Chondrocyte (in vitro differentiated cells): ENCODE measurements around the gene COPE. TPM values are rescaled to one million over a fixed set of nuclear protein-coding genes. Genes with fewer than 3 reads are reported as not detected.
"Not testable (repeated sequence)": the region's sequence is repeated elsewhere in the genome, so short reads cannot be mapped to it uniquely, and the experiment has no call there.

Source experiments
- DNase-seq: peaks from one replicate; pipeline ENCODE4 v3.0.0; 2021; ENCODE audit warnings: mixed read lengths, low spot score
- H3K27ac Mint-ChIP-seq: one replicate; pipeline ENCODE4 v1.8.0; 2021; ENCODE audit warnings: mild to moderate bottlenecking, moderate library complexity, mixed read lengths; ENCODE audit not compliant: unreplicated experiment
- H3K27me3 Mint-ChIP-seq: 2 replicates; pipeline ENCODE4 v1.8.0; 2021; ENCODE audit warnings: low read depth, mixed read lengths
- H3K36me3 Mint-ChIP-seq: 2 replicates; pipeline ENCODE4 v1.8.0; 2021; ENCODE audit warnings: low read depth, mixed read lengths
- H3K4me1 Mint-ChIP-seq: 2 replicates; pipeline ENCODE4 v1.8.0; 2021; ENCODE audit warnings: low read depth, mild to moderate bottlenecking, mixed read lengths
- H3K4me3 Mint-ChIP-seq: one replicate; pipeline ENCODE4 v1.8.0; 2021; ENCODE audit warnings: mild to moderate bottlenecking, moderate library complexity, mixed read lengths; ENCODE audit not compliant: unreplicated experiment
- H3K9me3 Mint-ChIP-seq: 2 replicates; pipeline ENCODE4 v1.8.0; 2021; ENCODE audit warnings: low read depth, mixed read lengths
- CTCF ChIP-seq: fragments of 200-600 bp; sonication (generic); IDR thresholded peaks from 2 replicates; pipeline ENCODE4 v1.5.0; 2021; ENCODE audit warnings: antibody characterized with exemption, mild to moderate bottlenecking, moderate library complexity
- total RNA-seq: library from RNA; stranded (reverse); gene quantifications from 3 replicates; pipeline ENCODE4 v1.2.1, GENCODE V29; 2021

Gene COPE
- total RNA-seq, 1 donor from 2014 or later = 175 TPM

GRCh38 chr19:18903156-18904037, 15.8 kb downstream of the COPE start:
- Mint-ChIP-seq H3K27me3 (no peaks in the 10 kb centered on the region), H3K9me3 (no peaks in the 10 kb centered on the region), H3K4me1 (no peaks in the 10 kb centered on the region), H3K36me3 (peaks cover 12% of the 10 kb centered on the region), H3K27ac (no peak overlapping the region), H3K4me3 (no peak overlapping the region)
- TF ChIP-seq CTCF = no peak
- DNase-seq = peak; percentile 77

- H3K4me3 Mint-ChIP-seq, H3K27me3 Mint-ChIP-seq, H3K9me3 Mint-ChIP-seq, DNase-seq, H3K27ac Mint-ChIP-seq, H3K4me1 Mint-ChIP-seq: not testable (repeated sequence)
- peaks cover 12% of the 10 kb centered on the region for H3K36me3 Mint-ChIP-seq
Measured at GRCh38 chr19:18902519-18902918, 16.7 kb downstream of the COPE start.

DNA sequence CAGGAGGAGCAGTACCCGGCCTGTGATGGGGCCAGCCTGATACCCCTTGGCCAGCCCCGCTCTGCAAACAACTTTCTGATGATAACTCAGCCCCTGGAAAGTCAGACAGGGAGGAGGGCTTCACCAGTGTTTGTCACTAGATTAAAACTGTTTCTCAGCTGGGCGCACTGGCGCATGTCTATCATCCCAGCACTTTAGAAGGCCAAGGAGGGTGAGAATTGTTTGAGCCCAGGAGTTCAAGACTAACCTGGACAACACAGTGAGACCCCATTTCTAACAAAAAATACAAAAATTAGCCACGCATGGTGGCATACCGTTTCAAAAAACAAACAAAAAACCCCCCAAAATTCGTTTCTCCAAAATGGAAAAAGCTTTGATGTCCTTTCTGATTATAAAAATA, 17.7 kb downstream of the COPE start:
- Mint-ChIP-seq H3K27me3 (no peaks in the 10 kb centered on the region), H3K27ac (no peak overlapping the region), H3K9me3 (no peaks in the 10 kb centered on the region), H3K36me3 (peaks cover 12% of the 10 kb centered on the region), H3K4me1 (peaks cover under 1% of the 10 kb centered on the region), H3K4me3 (no peak overlapping the region)
- DNase-seq = no peak
- TF ChIP-seq CTCF = no peak

- no peak for TF ChIP-seq CTCF
- H3K27ac Mint-ChIP-seq = no peak overlapping the region
- H3K27me3 Mint-ChIP-seq = no peaks in the 10 kb centered on the region
- peak; percentile 81 for DNase-seq
- no peaks in the 10 kb centered on the region for H3K9me3 Mint-ChIP-seq
- no peak overlapping the region for H3K4me3 Mint-ChIP-seq
- peaks cover 3% of the 10 kb centered on the region for H3K4me1 Mint-ChIP-seq
- H3K36me3 Mint-ChIP-seq = peaks cover 8% of the 10 kb centered on the region
Measured at GRCh38 chr19:18900700-18901481, 18.3 kb downstream of the COPE start.

- H3K4me3 Mint-ChIP-seq = no peak overlapping the region
- H3K9me3 Mint-ChIP-seq = no peaks in the 10 kb centered on the region
- H3K36me3 Mint-ChIP-seq = peaks cover 2% of the 10 kb centered on the region
- no peaks in the 10 kb centered on the region for H3K27me3 Mint-ChIP-seq
- peak; percentile 74 for DNase-seq
- peaks cover 3% of the 10 kb centered on the region for H3K4me1 Mint-ChIP-seq
- no peak for TF ChIP-seq CTCF
- H3K27ac Mint-ChIP-seq = no peak overlapping the region
Measured at GRCh38 chr19:18899624-18900560, 19.3 kb downstream of the COPE start.
